ENCODE measurements around the gene RAB27A. TPM values are rescaled to one million over a fixed set of nuclear protein-coding genes. Genes with fewer than 3 reads are reported as not detected.

Gene RAB27A
- total and polyA plus RNA-seq, 2 donors from 2014 or later, result 10.1 to 45.8 TPM

DNA sequence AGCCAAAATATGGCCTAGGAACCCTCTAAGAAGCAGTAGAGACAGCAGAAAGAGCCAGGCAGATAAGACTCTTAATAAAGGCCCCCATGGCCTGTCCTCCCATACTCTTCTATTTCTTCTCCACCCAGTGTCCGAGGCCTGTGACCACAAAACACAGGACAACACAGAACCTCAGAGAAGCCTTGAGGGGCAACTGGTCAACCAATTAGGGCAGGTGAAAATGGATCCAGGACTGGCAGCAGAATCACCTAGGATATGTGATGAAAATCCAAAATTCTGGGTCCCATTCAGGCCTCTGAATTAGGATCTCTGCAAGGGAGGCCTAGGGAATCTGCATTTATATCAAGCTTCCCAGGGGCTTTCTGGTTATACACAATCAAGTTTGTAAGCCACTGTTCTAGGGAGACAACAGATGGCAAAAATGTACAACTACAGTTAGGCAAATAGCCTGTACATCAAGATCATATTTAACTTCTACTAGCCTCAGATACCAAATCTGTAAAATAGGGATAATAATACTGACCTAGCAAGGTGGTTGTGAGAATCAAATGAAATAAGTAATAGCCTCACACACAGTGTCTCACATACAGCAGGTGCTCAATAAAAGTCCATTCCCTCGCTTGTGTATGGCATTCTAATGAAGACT, 10.4 kb downstream of the RAB27A start:
- FAIRE-seq (no peak), DNase-seq (no peak)
- Histone ChIP-seq H3K4me1 (ENCODE audit: control insufficient read depth in 2 of 3, insufficient read depth in 2 of 3, low read depth in 1 of 3, low read length in 3 of 3) (no peaks in the 10 kb centered on the region), H3K9me3 (ENCODE audit: control insufficient read depth in 2 of 3, insufficient read depth in 1 of 3, low read length in 3 of 3) (no peaks in the 10 kb centered on the region), H3K27me3 (ENCODE audit: control insufficient read depth, insufficient read depth, low read length) (no peaks in the 10 kb centered on the region), H3K9ac (ENCODE audit: low read length in 3 of 3) (no peak overlapping the region), H3K27ac (ENCODE audit: low read depth in 2 of 2, low read length in 2 of 2) (no peak overlapping the region), H3K36me3 (ENCODE audit: control insufficient read depth in 2 of 3, insufficient read depth in 3 of 3, low read length in 3 of 3) (no peaks in the 10 kb centered on the region), H3K4me3 (ENCODE audit: low read length in 3 of 3) (no peak overlapping the region)
- intact Hi-C loops (cut with DNase I), result no loop called here
- no peak for TF ChIP-seq CTCF (IDR thresholded peaks at IDR 0.05; ENCODE audit: borderline replicate concordance, extremely low read depth, insufficient read depth)

DNA sequence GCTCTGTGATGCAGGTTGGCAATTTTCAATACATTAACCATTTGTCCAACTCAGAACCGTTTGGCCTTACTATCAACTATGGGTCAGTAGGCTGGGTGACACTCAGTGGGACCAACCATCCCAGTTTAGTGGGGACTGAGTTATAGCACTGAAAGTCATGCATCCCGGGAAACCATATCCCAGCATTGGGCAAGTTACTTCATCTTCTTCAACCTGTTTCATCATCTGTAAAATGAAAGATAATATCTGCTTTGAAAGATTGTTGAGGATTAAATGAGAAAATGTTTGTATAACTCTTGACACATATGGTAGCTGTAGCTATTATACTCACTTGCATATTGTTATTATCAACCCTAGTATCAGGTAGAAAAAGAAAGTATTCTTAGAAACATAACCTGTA, 11.9 kb downstream of the RAB27A start:
- no peaks in the 10 kb centered on the region for H3K4me1 ChIP-seq (ENCODE audit: control insufficient read depth in 2 of 3, insufficient read depth in 2 of 3, low read depth in 1 of 3, low read length in 3 of 3)
- H3K27me3 ChIP-seq (ENCODE audit: control insufficient read depth, insufficient read depth, low read length), result no peaks in the 10 kb centered on the region
- FAIRE-seq, result no peak
- DNase-seq, result no peak
- no peaks in the 10 kb centered on the region for H3K9me3 ChIP-seq (ENCODE audit: control insufficient read depth in 2 of 3, insufficient read depth in 1 of 3, low read length in 3 of 3)
- TF ChIP-seq CTCF (IDR thresholded peaks at IDR 0.05; ENCODE audit: borderline replicate concordance, extremely low read depth, insufficient read depth), result no peak
- H3K9ac ChIP-seq (ENCODE audit: low read length in 3 of 3), result no peak overlapping the region
- H3K27ac ChIP-seq (ENCODE audit: low read depth in 2 of 2, low read length in 2 of 2), result no peak overlapping the region
- intact Hi-C loops (cut with DNase I), result no loop called here
- H3K4me3 ChIP-seq (ENCODE audit: low read length in 3 of 3), result no peak overlapping the region
- no peaks in the 10 kb centered on the region for H3K36me3 ChIP-seq (ENCODE audit: control insufficient read depth in 2 of 3, insufficient read depth in 3 of 3, low read length in 3 of 3)

- Histone ChIP-seq H3K9me3 (ENCODE audit: control insufficient read depth in 2 of 3, insufficient read depth in 1 of 3, low read length in 3 of 3) (no peaks in the 10 kb centered on the region), H3K9ac (ENCODE audit: low read length in 3 of 3) (no peak overlapping the region), H3K4me3 (ENCODE audit: low read length in 3 of 3) (no peak overlapping the region), H3K27me3 (ENCODE audit: control insufficient read depth, insufficient read depth, low read length) (no peaks in the 10 kb centered on the region), H3K27ac (ENCODE audit: low read depth in 2 of 2, low read length in 2 of 2) (no peak overlapping the region), H3K36me3 (ENCODE audit: control insufficient read depth in 2 of 3, insufficient read depth in 3 of 3, low read length in 3 of 3) (no peaks in the 10 kb centered on the region), H3K4me1 (ENCODE audit: control insufficient read depth in 2 of 3, insufficient read depth in 2 of 3, low read depth in 1 of 3, low read length in 3 of 3) (no peaks in the 10 kb centered on the region)
- DNase-seq (no peak), FAIRE-seq (no peak)
- intact Hi-C loops (cut with DNase I), result no loop called here
- TF ChIP-seq CTCF (IDR thresholded peaks at IDR 0.05; ENCODE audit: borderline replicate concordance, extremely low read depth, insufficient read depth), result no peak
Measured at GRCh38 chr15:55277116-55277564, 12.5 kb downstream of the RAB27A start.

DNA sequence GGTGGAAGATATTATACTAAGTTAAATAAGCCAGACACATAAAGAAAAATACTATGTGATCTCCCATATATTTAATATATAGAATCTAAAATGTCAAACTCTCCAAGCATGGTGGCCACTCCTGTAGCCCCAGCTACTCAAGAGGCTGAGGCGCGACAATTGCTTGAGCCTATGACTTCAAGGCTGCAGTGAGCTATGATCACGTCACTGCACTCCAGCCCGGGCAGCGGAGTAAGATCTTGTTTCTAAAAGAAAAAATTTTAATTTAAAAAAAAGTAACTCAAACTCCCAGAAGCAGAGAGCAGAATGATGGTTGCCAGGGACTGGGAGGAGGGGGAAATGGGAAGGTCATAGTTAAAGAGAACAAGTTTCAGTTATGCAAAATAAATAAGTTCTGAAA, 13.3 kb downstream of the RAB27A start:
- H3K27ac ChIP-seq (ENCODE audit: low read depth in 2 of 2, low read length in 2 of 2), result no peak overlapping the region
- FAIRE-seq (no peak), DNase-seq (no peak)
- H3K9me3 ChIP-seq (ENCODE audit: control insufficient read depth in 2 of 3, insufficient read depth in 1 of 3, low read length in 3 of 3), result no peaks in the 10 kb centered on the region
- H3K4me1 ChIP-seq (ENCODE audit: control insufficient read depth in 2 of 3, insufficient read depth in 2 of 3, low read depth in 1 of 3, low read length in 3 of 3), result no peaks in the 10 kb centered on the region
- no peak overlapping the region for H3K9ac ChIP-seq (ENCODE audit: low read length in 3 of 3)
- H3K36me3 ChIP-seq (ENCODE audit: control insufficient read depth in 2 of 3, insufficient read depth in 3 of 3, low read length in 3 of 3), result no peaks in the 10 kb centered on the region
- TF ChIP-seq CTCF (IDR thresholded peaks at IDR 0.05; ENCODE audit: borderline replicate concordance, extremely low read depth, insufficient read depth), result no peak
- intact Hi-C loops (cut with DNase I), result no loop called here
- H3K27me3 ChIP-seq (ENCODE audit: control insufficient read depth, insufficient read depth, low read length), result no peaks in the 10 kb centered on the region
- no peak overlapping the region for H3K4me3 ChIP-seq (ENCODE audit: low read length in 3 of 3)
